IMR-90 (cell line): ENCODE data around the gene SMOC1. TPM values are rescaled to one million over a fixed set of nuclear protein-coding genes. Genes with fewer than 3 reads are reported as not detected.

Source experiments
- ATAC-seq: fragments of 200-7000 bp; cut with Tn5 transposase; 2 replicates; pipeline ENCODE4 v1.9.1; 2020; ENCODE audit warnings: low read depth, mild to moderate bottlenecking, moderate library complexity
- BruUV-seq: library from RNA; stranded (reverse); fragments of 400-500 nt; replicated peaks from 2 replicates; lab custom pipeline; 2021; lab: Mats Ljungman, UMichigan
- CTCF ChIA-PET: fragments of 300-600 bp; formaldehyde crosslinking; extraction: SDS; loops from one replicate; lab custom pipeline; 2021; ENCODE audit warnings: antibody characterized with exemption; lab: Yijun Ruan, JAX
- POLR2A ChIA-PET: fragments of 300-600 bp; sonication (Branson Sonifier 250); formaldehyde crosslinking; loops from one replicate; lab custom pipeline; 2022; ENCODE audit warnings: antibody characterized with exemption; ENCODE audit not compliant: unreplicated experiment; lab: Charles Lee
- DNase-seq: peaks from one replicate; pipeline ENCODE4 v3.0.0; 2013
- H2AFZ ChIP-seq: replicated peaks from 2 replicates; pipeline ENCODE3; 2013; ENCODE audit warnings: low read length, mild to moderate bottlenecking; ENCODE audit not compliant: poor library complexity
- H2AK5ac ChIP-seq: 2 replicates; pipeline ENCODE4 v1.6.1; 2013; ENCODE audit warnings: low read depth, low read length, inconsistent platforms
- H2AK9ac ChIP-seq: replicated peaks from 2 replicates; pipeline ENCODE3; 2013; ENCODE audit warnings: mild to moderate bottlenecking, low read depth, low read length, moderate library complexity; ENCODE audit not compliant: poor library complexity
- H2BK120ac ChIP-seq: 2 replicates; pipeline ENCODE4 v1.6.1; 2013; ENCODE audit warnings: low read depth, low read length, inconsistent platforms
- H2BK15ac ChIP-seq: 3 replicates; pipeline ENCODE4 v1.6.1; 2013; ENCODE audit warnings: low read depth, low read length, inconsistent platforms
- H2BK20ac ChIP-seq: 2 replicates; pipeline ENCODE4 v1.6.1; 2013; ENCODE audit warnings: low read depth, mild to moderate bottlenecking, inconsistent platforms, low read length, moderate library complexity
- H2BK5ac ChIP-seq: 2 replicates; pipeline ENCODE4 v1.6.1; 2013; ENCODE audit warnings: mild to moderate bottlenecking, low read depth, low read length, inconsistent platforms; ENCODE audit not compliant: poor library complexity, severe bottlenecking
- H3K14ac ChIP-seq: replicated peaks from 2 replicates; pipeline ENCODE4 v1.6.1; 2013; ENCODE audit warnings: low read depth, low read length, inconsistent platforms
- H3K18ac ChIP-seq: 2 replicates; pipeline ENCODE4 v1.6.1; 2013; ENCODE audit warnings: low read depth, low read length, control low read depth
- H3K23ac ChIP-seq: 2 replicates; pipeline ENCODE4 v1.6.1; 2013; ENCODE audit warnings: low read depth, low read length, inconsistent platforms
- H3K27ac ChIP-seq: 2 replicates; pipeline ENCODE4 v1.5.1; 2013; ENCODE audit warnings: mild to moderate bottlenecking, control low read depth, low read length; ENCODE audit not compliant: insufficient read depth
- H3K27me3 ChIP-seq: 2 replicates; pipeline ENCODE4 v1.6.1; 2013; ENCODE audit warnings: low read length; ENCODE audit not compliant: control insufficient read depth, insufficient read depth
- H3K36me3 ChIP-seq: 2 replicates; pipeline ENCODE4 v1.6.1; 2013; ENCODE audit warnings: low read length, mixed read lengths; ENCODE audit not compliant: control insufficient read depth, insufficient read depth
- H3K4ac ChIP-seq: 2 replicates; pipeline ENCODE4 v1.6.1; 2013; ENCODE audit warnings: low read depth, low read length, inconsistent platforms
- H3K4me1 ChIP-seq: 2 replicates; pipeline ENCODE4 v1.6.1; 2013; ENCODE audit warnings: low read length, mixed read lengths; ENCODE audit not compliant: control insufficient read depth, insufficient read depth
- H3K4me2 ChIP-seq: 2 replicates; pipeline ENCODE4 v1.6.1; 2013; ENCODE audit warnings: low read depth, mild to moderate bottlenecking, control low read depth, low read length, moderate library complexity
- H3K4me3 ChIP-seq: 2 replicates; pipeline ENCODE4 v1.5.1; 2013; ENCODE audit warnings: low read depth, mild to moderate bottlenecking, control low read depth, low read length, moderate library complexity; ENCODE audit not compliant: insufficient read depth
- H3K56ac ChIP-seq: 2 replicates; pipeline ENCODE4 v1.6.1; 2013; ENCODE audit warnings: low read length, inconsistent platforms; ENCODE audit not compliant: insufficient read depth; ENCODE audit errors: extremely low read depth
- H3K79me1 ChIP-seq, 2 experiments: 2 replicates each; pipeline ENCODE4 v1.6.1; 2013; ENCODE audit warnings: low read length in 2 of 2, inconsistent platforms in 1 of 2, low read depth in 1 of 2
- H3K9ac ChIP-seq: 2 replicates; pipeline ENCODE4 v1.6.1; 2013; ENCODE audit warnings: low read depth, low read length, control low read depth
- H3K9me1 ChIP-seq: 2 replicates; pipeline ENCODE4 v1.6.1; 2013; ENCODE audit warnings: low read length, inconsistent platforms; ENCODE audit not compliant: insufficient read depth
- H3K9me3 ChIP-seq: 2 replicates; pipeline ENCODE4 v1.6.1; 2013; ENCODE audit warnings: low read length; ENCODE audit not compliant: control insufficient read depth, insufficient read depth
- H4K20me1 ChIP-seq: 2 replicates; pipeline ENCODE4 v1.6.1; 2013; ENCODE audit warnings: low read length, inconsistent platforms; ENCODE audit not compliant: insufficient read depth
- H4K5ac ChIP-seq: 2 replicates; pipeline ENCODE4 v1.6.1; 2013; ENCODE audit warnings: mild to moderate bottlenecking, low read depth, low read length, control low read depth
- H4K8ac ChIP-seq, 2 experiments: 2 replicates each; pipeline ENCODE4 v1.6.1; 2013; ENCODE audit warnings: low read depth in 2 of 2, low read length in 2 of 2, control low read depth in 1 of 2, inconsistent platforms in 1 of 2
- H4K91ac ChIP-seq: 2 replicates; pipeline ENCODE4 v1.6.1; 2013; ENCODE audit warnings: low read depth, low read length, inconsistent platforms; ENCODE audit not compliant: insufficient read depth
- BHLHE40 ChIP-seq: fragments of 150-350 bp; IDR thresholded peaks from 2 replicates; pipeline ENCODE4 v1.6.1; 2016; ENCODE audit warnings: mild to moderate bottlenecking, low read depth, low read length
- FOS ChIP-seq: fragments of 150-350 bp; IDR thresholded peaks from 2 replicates; pipeline ENCODE4 v1.6.1; 2016; ENCODE audit warnings: low read depth, low read length
- MAFK ChIP-seq: IDR thresholded peaks from 2 replicates; pipeline ENCODE4 v1.6.1; 2012; ENCODE audit warnings: low read depth, low read length, improper control_type of control experiment
- MXI1 ChIP-seq: IDR thresholded peaks from 2 replicates; pipeline ENCODE4 v1.6.1; 2012; ENCODE audit warnings: low read depth, mild to moderate bottlenecking, low read length, moderate library complexity, borderline replicate concordance
- NFE2L2 ChIP-seq: fragments of 150-350 bp; IDR thresholded peaks from 2 replicates; pipeline ENCODE4 v1.6.1; 2016; ENCODE audit warnings: low read depth, mild to moderate bottlenecking, low read length
- POLR2A ChIP-seq: IDR thresholded peaks from 2 replicates; pipeline ENCODE4 v1.6.1; 2012; ENCODE audit warnings: mild to moderate bottlenecking, low read depth, low read length
- RAD21 ChIP-seq: IDR thresholded peaks from 2 replicates; pipeline ENCODE4 v1.6.1; 2012; ENCODE audit warnings: low read length, improper control_type of control experiment
- RCOR1 ChIP-seq: IDR thresholded peaks from 2 replicates; pipeline ENCODE4 v1.6.1; 2012; ENCODE audit warnings: mild to moderate bottlenecking, low read length, improper control_type of control experiment; ENCODE audit not compliant: insufficient replicate concordance
- RFX5 ChIP-seq: IDR thresholded peaks from 2 replicates; pipeline ENCODE4 v1.8.0; 2012; ENCODE audit warnings: low read depth, mild to moderate bottlenecking, low read length, moderate library complexity
- SMC3 ChIP-seq: fragments of 150-350 bp; IDR thresholded peaks from 2 replicates; pipeline ENCODE4 v1.6.1; 2016; ENCODE audit warnings: low read depth, mild to moderate bottlenecking, antibody characterized with exemption, low read length, moderate library complexity
- WGBS, 2 experiments: methylation state at CpG; one replicate each; pipeline versions ENCODE4 v1.1.5 to v1.1.7; 2013; ENCODE audit warnings: missing lambda C conversion rate in 2 of 2; ENCODE audit not compliant: insufficient read length in 1 of 2; ENCODE audit errors: extremely low coverage in 2 of 2; 5-methylcytosine and 5-hydroxymethylcytosine counted together
- dilution Hi-C: fragments of 300-500 bp; cut with HindIII; formaldehyde crosslinking; loops from one replicate; pipeline ENCODE4 v1.14.3; 2018; ENCODE audit warnings: low sequenced_read_pairs; ENCODE audit not compliant: unreplicated experiment
- in situ Hi-C: fragments of 300-500 bp; cut with MboI; formaldehyde crosslinking; loops from 3 replicates; pipeline ENCODE4 v1.14.3; 2019; ENCODE audit warnings: low sequenced_read_pairs, inconsistent platforms, mixed read lengths
- intact Hi-C: fragments of 100-400 bp; cut with micrococcal nuclease; formaldehyde crosslinking; loops from 2 replicates; pipeline ENCODE4 v1.10.0; 2022
- polyA plus RNA-seq, 3 experiments: library from polyadenylated mRNA; depleted of rRNA; stranded (reverse); fragments of >200 nt; gene quantifications; 2 replicates each; pipeline ENCODE4 v1.2.3, GENCODE V29; 2012; ENCODE audit warnings: low replicate concordance in 1 of 3
- total RNA-seq: library from RNA; depleted of rRNA; stranded (reverse); fragments of >200 nt; gene quantifications from 2 replicates; pipeline ENCODE4 v1.2.3, GENCODE V29; 2012
- TF ChIP-seq, protein P1 (sequence below): conservative IDR thresholded peaks from 2 replicates; pipeline ENCODE4 v1.5.1; 2012; ENCODE audit warnings: mild to moderate bottlenecking, low read depth, low read length, improper control_type of control experiment
- TF ChIP-seq, protein P2 (sequence below): fragments of 150-350 bp; IDR thresholded peaks from 2 replicates; pipeline ENCODE4 v1.6.1; 2016; ENCODE audit warnings: low read depth, mild to moderate bottlenecking, low read length, moderate library complexity, borderline replicate concordance

Gene SMOC1
- total and polyA plus RNA-seq, 2 of the 4 experiments (the other 2 are of a cell fraction): 0.90 to 4.1 TPM

GRCh38 chr14:69878251-69878650, 965 bp upstream of the SMOC1 start:
- in situ Hi-C loops: no loop called here
- POLR2A ChIA-PET: interaction anchor here (0.6 kb wide), 1 partner anchor 53 kb away, joined by 4 read pairs; no protein-coding TSS in a partner anchor
- H3K9ac ChIP-seq: no peak overlapping the region
- no peak for DNase-seq
- H3K9me1 ChIP-seq: no peaks in the 10 kb centered on the region
- dilution Hi-C loops: no loop called here
- no peak overlapping the region for H3K56ac ChIP-seq
- no peak overlapping the region for H2BK120ac ChIP-seq
- no peak overlapping the region for H3K4me2 ChIP-seq
- no peak overlapping the region for H3K23ac ChIP-seq
- H3K4me3 ChIP-seq: no peak overlapping the region
- 0 out of 4 replicates have a peak overlapping the region, but pooled peaks of 1 of the 2 experiments have one; percentile 33 for H4K8ac ChIP-seq
- H2BK5ac ChIP-seq: no peak overlapping the region
- no peak overlapping the region for H3K18ac ChIP-seq
- H2AFZ ChIP-seq: peak overlapping the region; percentile 14
- H2BK15ac ChIP-seq: no peak overlapping the region
- no peaks in the 10 kb centered on the region for H3K36me3 ChIP-seq
- H2AK5ac ChIP-seq: 0 out of 2 replicates have a peak overlapping the region, but pooled peaks have one; percentile 20
- 0 out of 2 replicates have a peak, but pooled peaks cover 2% of the 10 kb centered on the region for H3K27me3 ChIP-seq
- no peaks in the 10 kb centered on the region for H3K9me3 ChIP-seq
- H3K14ac ChIP-seq: no peak overlapping the region
- CTCF ChIA-PET: interaction anchor here (0.9 to 2.0 kb wide), 10 partner anchors 8 to 149 kb away, joined by 3 to 11 read pairs (median 5); no protein-coding TSS in a partner anchor
- H2BK20ac ChIP-seq: no peak overlapping the region
- peaks cover 7% of the 10 kb centered on the region for H3K4me1 ChIP-seq
- H3K79me1 ChIP-seq: peaks cover 0 to 2% of the 10 kb centered on the region in 2 experiments; a peak in 2 of 4 replicates
- no peak overlapping the region for H4K5ac ChIP-seq
- H4K91ac ChIP-seq: no peak overlapping the region
- H2AK9ac ChIP-seq: no peak overlapping the region
- WGBS, 2 experiments: no CpG with 5 or more reads among the region's 9 CpGs
- no peaks in the 10 kb centered on the region for H4K20me1 ChIP-seq
- no peak overlapping the region for H3K4ac ChIP-seq
- TF ChIP-seq, protein P1, sequence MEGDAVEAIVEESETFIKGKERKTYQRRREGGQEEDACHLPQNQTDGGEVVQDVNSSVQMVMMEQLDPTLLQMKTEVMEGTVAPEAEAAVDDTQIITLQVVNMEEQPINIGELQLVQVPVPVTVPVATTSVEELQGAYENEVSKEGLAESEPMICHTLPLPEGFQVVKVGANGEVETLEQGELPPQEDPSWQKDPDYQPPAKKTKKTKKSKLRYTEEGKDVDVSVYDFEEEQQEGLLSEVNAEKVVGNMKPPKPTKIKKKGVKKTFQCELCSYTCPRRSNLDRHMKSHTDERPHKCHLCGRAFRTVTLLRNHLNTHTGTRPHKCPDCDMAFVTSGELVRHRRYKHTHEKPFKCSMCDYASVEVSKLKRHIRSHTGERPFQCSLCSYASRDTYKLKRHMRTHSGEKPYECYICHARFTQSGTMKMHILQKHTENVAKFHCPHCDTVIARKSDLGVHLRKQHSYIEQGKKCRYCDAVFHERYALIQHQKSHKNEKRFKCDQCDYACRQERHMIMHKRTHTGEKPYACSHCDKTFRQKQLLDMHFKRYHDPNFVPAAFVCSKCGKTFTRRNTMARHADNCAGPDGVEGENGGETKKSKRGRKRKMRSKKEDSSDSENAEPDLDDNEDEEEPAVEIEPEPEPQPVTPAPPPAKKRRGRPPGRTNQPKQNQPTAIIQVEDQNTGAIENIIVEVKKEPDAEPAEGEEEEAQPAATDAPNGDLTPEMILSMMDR: no peak
- TF ChIP-seq BHLHE40 (no peak), RCOR1 (no peak), RAD21 (no peak), NFE2L2 (no peak), MAFK (no peak), RFX5 (no peak), FOS (no peak), POLR2A (no peak), MXI1 (no peak), SMC3 (no peak)
- TF ChIP-seq, protein P2, sequence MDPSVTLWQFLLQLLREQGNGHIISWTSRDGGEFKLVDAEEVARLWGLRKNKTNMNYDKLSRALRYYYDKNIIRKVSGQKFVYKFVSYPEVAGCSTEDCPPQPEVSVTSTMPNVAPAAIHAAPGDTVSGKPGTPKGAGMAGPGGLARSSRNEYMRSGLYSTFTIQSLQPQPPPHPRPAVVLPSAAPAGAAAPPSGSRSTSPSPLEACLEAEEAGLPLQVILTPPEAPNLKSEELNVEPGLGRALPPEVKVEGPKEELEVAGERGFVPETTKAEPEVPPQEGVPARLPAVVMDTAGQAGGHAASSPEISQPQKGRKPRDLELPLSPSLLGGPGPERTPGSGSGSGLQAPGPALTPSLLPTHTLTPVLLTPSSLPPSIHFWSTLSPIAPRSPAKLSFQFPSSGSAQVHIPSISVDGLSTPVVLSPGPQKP: no peak
- intact Hi-C loops: no loop called here
- no peak for ATAC-seq
- H3K27ac ChIP-seq: no peak overlapping the region
- BruUV-seq: no TSS peak
